COLO829 (cell line): ENCODE measurements around the gene PRRC2B.
"Not testable (repeated sequence)": the region's sequence is repeated elsewhere in the genome, so short reads cannot be mapped to it uniquely, and the experiment has no call there.

Experiments used
- DNase-seq: peaks from one replicate; pipeline ENCODE4 v3.0.0; 2012; ENCODE audit warnings: low spot score

PRRC2B gene

DNA sequence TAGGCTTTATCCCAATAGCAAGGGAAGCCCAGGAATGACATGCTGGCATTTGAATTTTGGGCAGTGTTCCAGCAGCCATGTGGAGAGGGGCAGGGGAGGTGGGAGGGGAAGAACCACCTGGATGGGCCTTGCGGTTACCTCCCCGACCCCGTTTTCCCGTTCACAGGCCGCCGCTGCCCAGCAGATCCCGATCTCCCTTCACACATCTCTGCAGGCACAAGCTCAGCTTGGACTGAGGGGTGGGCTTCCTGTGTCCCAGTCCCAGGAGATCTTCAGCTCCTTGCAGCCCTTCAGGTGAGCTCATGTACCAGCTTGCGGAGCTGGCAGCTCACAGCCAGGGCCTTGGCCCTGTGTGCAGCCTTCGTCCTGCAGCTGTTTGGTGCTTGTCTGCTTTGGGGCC is 93.1 kb downstream of the PRRC2B start:
- DNase-seq, result no peak

DNA sequence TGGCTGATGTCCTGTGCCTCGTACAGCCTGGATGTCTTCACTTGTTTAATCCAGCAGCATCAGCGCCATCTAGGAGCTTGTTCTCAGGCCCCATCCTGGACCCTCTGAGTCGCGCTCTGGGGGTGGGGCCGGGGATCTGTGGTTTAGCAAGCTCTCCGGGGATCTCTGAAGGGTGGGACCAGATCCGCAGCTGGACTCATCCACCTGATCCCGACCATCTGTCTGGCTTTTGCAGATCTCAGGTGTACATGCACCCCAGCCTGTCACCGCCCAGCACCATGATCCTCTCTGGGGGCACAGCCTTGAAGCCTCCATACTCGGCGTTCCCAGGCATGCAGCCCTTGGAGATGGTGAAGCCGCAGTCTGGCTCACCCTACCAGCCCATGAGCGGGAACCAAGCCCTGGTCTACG is 93.7 kb downstream of the PRRC2B start:
- no peak for DNase-seq

DNA sequence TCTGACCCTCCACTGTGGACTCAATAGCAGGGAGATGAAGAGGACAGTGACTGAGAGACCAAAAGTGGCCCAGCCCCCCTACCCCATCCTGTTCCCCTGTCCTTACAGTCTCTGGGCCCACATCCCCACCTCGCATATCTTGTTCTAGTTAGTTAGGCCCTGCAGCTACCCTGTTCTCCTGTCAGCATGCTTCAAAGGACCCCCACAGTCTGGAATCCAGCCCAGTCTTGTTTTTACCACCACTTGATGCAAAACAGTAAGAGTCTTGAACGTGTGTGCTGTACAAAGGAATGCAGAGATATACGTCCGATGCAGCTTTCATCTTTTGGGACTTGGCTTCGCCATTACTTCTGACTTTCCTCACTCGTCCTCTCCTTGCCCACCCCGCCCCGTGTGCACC is 96.6 kb downstream of the PRRC2B start:
- DNase-seq, result no peak

DNA sequence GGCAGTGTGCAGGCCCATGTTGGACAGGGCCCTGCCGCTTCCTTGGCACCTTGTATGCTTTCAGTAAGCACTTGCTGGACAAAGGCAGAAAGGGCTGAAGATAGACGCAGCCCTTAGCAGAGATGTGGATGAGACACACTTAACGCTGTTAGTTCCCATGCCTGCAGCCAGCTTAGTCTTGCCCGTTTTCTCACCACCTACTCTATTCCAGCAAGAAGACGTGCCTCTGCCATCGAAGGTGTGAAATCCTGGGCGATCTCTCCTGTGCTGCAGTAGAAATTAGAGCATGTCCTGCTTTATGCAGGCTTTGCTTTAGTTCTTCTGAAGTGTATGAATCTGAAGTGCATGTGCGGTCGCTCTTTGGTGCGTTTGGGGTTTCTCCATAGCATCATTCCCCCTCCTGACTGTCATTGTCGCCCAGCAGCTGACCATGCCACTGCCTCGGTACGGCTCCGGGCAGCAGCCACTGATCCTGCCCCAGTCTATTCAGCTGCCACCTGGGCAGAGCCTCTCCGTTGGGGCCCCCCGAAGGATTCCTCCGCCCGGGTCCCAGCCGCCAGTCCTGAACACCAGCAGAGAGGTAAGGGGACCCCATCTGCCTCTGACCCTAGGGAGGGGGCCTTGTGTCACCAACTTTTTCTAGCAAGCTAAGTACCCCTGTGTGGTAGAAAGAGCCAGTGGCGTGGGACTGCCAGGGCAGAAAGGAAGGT is 97.3 kb downstream of the PRRC2B start:
- no peak for DNase-seq

DNA sequence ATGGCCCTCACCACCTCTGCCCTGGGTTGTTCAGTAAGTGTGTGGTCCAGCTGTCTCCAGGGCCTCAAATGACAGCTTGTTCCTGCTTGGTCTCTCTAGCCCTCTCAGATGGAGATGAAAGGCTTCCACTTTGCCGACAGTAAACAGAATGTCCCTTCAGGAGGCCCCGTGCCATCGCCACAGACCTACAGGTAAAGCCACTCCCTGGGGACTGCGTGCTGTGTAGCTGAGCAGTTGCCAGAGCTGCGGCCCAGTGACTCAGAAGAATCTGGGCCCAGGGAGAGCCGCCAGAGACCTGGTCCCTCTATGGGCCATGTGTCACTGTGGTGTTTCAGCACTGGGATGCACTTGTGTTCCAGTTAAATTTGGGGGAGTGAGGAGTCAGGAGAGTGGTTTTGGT is 98.2 kb downstream of the PRRC2B start:
- DNase-seq, result no peak

DNA sequence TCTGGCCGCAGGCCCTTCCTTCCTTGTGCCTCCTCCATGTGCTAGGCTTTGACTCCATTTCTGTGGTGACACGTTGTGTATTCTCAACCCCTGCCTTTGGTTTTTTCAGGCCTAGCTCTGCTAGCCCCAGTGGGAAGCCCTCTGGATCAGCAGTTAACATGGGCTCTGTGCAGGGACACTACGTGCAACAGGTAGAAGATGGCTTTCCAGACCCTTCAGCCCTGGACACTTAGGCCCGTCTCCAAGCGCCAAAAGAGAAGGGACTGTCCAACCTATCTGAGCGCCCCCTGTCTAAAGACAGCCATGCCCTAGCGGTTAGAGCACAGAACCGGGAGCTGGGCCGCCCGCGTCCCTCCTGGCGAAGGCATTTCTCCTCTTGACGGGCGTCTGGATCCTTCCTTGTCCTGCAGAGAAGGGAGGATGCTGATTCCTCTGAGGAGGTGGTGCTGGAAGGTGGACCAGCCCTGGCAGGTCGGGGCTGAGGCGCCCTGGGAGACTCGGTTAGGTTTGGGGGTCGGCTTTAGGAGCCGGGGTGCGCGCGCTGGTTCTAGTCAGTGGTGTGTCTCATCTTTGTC is 100.5 kb downstream of the PRRC2B start:
- DNase-seq, result no peak

DNA sequence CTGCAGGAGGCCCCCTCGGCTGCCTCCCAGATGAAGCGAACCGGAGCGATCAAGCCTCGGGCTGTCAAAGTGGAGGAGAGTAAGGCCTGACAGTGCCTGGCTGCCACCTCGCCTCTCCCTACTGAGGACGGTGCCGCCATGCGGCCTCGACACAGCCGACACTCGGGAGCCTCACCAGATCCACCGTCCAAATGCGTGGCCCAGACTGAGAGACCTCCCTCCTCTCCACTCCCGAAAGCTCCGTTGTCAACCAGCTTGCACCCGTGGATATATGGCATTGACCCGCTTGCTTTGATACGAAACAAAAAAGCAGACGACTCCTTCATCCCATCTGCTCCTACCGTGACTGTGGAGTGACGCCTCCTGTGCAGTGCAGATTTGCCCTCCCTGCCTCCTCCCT is 101.9 kb downstream of the PRRC2B start:
- DNase-seq, result no peak

DNA sequence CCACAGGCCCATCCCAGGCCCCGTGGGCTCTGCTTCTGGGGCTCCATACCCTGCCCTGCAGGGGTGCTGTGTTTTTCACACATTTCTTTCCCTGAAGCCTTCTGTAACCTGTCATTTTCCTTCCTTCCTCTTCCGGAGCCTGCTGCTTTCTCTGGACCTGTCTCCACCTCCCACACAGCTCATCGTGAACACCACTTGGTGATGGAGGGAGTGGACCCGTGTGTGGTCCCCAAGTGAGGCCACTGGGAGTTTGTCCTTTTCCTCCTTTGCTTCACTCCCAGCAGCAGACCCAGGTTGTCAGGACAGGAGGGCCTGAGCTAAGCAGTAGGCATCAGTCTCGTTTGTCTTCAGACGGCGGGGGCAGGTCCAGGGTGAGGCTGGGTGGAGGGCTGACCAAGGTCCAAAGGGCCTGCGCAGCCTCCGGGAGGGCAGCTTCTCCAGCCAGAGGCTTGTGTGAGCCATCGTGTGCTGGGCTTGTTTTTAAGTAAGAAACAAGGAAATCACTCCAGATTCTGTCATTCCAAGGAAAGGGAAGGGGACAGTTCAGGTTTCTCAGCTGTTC is 103.0 kb downstream of the PRRC2B start:
- no peak for DNase-seq

DNA sequence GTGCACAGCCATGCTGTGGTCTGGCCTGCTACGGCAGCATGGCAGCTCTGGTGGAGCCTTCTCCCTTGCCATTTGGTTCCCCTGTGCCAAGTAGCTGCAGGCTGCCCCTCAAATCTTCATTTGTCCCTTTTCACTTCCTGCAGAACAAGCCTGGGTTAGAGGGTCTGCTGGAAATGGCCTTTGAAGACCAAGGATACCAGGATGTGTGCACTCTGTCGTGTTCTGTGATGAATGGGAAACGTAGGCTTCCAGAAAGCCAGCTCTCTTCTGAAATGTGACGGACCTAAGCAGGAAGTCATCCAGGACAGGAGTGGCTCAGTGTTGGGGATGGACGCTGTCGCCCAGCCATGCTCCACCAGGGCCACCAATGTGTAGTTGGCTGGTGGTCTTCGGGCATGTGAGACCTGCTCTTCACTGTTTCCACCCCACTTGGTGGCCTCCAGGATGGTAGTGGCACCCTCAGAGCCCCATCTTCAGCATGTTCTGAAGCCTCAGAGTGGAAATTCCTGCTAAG is 105.4 kb downstream of the PRRC2B start:
- no peak for DNase-seq

DNA sequence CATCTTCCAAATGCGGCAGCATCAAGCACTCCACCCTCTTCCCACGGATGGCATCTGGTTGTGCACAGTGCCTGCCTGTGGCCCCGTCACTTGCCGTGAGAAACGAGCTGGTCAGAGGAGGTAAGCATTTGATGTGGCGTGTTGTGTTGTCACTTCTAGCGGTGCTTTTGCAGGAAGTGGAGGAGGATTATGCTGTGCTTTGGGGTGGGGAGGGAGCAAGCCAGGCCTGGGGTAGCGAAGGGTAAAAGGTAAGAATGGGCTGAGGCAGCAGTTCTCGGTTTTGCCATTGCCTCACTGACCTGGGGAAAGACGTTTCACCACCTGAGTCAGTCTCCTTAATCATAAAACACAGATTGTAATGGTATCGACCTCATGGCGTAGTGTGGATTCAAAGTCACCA is 106.5 kb downstream of the PRRC2B start:
- no peak for DNase-seq

DNA sequence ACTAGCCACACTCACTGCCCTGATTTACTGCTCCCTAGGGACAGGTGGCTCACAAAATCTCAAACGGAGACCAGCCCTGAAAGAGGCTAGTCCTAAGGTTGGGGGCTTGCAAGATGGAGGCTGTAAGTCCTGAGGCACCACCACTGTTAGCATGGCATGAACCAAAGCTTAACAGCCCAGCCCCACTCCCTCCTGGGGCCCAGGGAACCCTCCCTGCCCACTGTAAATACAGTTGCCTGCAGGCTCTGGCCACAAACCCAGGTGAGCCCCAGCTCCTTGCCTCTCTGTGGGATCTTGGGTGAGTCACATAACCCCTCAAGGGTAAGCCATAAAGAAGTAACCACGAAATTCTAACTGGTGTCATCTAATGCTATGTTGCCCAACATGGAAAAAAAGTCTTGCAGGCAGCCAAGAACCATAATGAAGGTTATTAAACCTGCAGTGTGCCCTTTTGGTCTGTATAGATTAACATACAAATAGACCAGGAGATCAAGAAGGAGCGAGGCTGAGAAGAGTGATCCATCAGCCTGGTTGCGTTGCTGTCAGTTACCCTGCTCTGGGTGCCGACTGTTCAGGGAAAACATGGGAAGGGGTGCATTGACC is 107.2 kb downstream of the PRRC2B start:
- no peak for DNase-seq

DNA sequence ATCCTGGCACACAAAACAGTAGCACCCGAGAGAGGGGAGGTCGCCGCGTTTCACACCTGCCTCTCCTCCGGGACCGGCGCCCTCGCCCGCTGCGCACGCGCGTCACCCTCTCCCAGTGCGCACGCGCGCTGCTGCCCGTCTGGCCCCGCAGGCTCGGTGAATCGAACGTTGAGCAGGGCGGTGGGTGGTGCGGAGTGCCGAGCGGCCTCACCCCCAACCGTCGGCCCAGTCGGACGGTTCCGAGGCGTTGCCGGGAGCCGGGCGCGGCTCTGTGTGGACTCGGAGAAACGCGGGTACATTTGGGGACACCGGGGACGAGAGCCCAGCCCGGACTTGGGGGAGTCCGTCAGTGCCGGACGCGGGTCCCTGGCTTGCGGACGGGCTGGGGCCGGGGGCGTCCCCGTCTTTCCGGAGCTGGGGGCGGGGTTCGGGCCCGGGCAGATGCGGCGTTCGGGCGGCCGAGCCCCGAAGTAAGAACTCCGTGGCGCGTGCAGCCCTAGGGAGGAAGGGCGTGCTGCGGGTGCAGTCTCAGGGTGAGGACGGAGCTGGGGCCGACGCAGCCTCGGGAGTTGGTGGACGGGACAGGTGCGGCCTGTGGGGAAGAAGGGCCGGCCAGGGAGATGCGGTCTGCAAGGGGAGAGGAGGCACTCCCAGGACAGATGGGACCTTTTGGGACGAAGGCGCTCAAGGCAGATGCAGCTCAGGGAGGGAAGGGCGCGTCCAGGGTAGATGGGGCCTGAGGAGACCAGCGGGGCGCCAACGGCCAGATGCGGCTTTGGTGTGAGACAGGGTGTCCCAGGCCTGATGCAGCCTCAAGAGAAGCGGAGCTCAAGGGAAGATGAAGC is 109.1 kb downstream of the PRRC2B start, which contains the start of gene POMT1:
POMT1 (plus strand) TSS at position 138 of the 845 bp plus-strand sequence. CDS start 1,301 bp downstream, outside the sequence.
- peak; percentile 92 for DNase-seq

DNA sequence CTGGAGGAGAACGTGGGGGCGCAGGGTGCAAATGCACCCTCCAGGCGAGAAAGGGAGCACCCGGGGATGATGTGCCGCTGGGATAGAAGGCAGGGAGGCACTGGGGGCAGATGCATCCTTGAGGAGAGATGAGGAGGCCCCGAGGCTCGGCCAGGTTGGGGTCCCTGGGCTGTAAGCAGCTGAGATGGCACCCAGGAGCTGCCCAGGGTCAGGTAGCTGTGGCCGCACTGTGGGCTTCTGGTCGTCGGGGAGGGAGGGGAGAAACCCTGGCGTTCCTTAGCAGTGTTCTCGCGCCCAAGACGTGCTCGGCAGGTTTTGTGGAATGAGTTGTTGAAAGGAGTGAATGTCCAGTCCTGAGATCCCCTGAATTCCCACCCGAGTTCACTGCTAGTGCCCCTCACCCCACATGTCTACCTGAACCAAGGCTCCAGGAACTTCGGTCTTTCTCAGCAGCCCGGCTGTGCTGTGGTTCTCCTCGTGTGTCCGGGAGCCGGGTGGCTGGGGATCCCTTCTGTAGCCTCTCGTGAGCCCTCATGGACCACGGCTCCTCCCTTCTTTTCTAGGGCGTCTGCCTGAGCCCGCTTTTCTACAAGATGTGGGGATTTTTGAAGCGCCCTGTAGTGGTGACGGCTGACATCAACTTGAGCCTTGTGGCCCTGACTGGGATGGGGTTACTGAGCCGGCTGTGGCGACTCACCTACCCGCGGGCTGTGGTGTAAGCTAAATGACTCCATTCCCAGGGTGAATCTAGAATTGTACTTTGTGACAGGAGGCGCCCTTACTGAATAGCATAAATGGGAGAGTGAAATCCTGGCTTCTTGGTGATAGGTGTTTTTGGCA is 110.0 kb downstream of the PRRC2B start:
- DNase-seq, result no peak

DNA sequence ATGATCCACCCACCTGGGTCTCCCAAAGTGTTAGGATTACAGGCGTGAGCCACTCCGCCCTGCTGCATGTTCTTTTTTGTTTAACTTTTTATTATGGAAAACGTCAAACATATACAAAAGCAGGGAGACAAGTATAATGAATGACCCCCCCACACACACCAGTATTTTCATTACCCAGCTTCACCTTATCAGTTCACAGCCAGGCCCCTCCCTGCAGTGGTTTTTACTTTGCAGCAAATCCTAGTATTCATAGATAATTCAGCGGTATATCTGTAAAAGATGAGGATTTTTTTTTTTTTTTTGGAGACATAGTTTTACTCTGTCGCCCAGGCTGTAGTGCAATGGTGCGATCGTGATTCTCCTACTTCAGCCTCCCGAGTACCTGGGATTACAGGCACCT is 111.1 kb downstream of the PRRC2B start:
- DNase-seq, result no peak

DNA sequence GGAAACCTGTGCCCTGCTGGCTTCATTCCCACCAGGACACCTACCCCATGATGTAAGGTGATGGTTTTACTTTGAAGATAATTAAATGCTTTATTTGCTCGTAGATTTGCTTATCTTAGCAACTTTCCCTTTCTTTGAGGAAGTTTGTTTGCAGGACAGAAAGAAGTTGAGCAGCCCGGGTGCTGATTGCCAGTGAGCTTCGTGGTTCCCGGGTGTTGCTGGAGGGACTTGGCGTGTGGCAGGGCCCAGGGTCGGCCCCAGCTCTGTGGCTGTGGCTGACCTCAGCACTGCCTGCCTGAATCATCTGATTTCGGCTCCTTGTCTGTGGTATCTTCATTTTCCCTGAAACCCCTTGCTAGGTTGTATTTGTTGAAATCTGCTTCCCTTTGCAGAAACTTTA is 117.5 kb downstream of the PRRC2B start:
- DNase-seq, result no peak

DNA sequence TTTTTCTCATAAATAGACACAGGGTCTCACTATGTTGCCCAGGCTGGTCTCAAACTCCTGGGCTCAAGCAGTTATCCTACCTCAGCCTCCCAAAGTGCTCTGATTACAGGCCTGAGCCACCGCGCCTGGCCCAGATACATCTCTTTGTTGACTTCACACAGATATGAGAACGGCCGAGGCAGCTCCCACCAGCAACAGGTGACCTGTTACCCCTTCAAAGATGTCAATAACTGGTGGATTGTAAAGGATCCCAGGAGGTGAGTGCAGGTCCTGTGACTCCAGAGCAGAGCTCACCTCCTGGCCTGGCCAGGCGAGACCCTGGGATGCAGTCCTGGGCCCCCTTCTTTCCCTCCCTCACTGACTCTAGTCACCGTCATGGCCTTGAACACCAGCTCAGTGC is 118.0 kb downstream of the PRRC2B start:
- DNase-seq, result no peak

DNA sequence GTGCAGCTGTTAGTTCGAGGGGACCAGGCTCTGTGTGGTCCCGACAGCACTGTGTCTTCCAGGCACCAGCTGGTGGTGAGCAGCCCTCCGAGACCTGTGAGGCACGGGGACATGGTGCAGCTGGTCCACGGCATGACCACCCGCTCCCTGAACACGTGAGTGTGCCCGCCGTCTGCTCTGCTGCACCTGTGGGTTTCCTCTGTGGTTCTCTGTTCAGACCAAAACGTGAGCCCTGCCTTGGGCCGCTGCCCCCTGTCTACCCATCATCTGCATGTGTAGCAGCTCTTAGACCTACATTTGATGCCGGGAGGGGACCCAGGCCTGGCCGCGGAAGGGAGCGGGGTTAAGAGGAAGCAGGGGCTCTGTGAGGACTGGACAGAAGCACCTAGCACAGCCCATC is 119.3 kb downstream of the PRRC2B start:
- no peak for DNase-seq

DNA sequence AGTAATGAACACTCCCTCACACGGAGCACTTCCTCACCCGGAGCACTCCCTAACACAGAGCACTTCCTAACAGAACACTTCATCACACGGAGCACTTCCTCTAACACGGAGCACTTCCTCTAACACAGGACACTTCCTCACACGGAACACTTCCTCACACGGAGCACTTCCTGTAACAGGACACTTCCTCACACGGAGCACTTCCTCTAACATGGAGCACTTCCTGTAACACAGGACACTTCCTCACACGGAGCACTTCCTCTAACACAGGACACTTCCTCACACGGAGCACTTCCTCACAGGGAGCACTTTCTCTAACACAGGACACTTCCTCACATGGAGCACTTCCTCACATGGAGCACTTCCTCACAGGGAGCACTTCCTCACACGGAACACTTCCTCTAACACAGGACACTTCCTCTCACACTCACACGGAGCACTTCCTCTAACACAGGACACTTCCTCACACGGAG is 121.7 kb downstream of the PRRC2B start:
- DNase-seq, result not testable (repeated sequence)

DNA sequence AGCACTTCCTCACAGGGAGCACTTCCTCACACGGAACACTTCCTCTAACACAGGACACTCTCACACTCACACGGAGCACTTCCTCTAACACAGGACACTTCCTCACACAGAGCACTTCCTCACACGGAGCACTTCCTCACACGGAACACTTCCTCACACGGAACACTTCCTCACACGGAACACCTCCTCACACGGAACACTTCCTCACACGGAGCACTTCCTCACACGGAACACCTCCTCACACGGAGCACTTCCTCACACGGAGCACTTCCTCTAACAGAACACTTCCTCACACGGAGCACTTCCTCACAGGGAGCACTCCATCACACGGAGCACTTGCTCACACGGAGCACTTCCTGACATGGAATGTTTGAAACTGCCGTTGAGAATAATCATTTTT is 122.2 kb downstream of the PRRC2B start:
- DNase-seq, result no peak

DNA sequence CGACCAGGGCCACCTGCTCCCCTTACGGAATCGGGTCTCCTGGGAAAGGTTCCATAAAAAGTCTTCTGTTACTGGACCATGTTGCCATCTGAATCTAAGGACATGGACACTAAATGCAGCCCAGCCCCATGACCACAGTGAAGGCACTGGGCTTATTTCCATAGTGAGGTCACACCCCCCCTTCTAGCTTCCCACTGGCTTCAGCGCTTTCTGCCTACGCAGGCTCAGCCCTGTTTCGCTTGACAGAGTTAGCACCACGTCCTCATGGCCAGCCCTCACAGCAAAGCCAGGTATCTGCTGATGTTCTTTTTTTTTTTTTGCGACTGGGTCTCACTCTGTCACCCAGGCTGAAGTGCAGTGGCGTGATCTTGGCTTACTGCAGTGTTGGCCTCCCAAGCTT is 123.0 kb downstream of the PRRC2B start:
- no peak for DNase-seq

DNA sequence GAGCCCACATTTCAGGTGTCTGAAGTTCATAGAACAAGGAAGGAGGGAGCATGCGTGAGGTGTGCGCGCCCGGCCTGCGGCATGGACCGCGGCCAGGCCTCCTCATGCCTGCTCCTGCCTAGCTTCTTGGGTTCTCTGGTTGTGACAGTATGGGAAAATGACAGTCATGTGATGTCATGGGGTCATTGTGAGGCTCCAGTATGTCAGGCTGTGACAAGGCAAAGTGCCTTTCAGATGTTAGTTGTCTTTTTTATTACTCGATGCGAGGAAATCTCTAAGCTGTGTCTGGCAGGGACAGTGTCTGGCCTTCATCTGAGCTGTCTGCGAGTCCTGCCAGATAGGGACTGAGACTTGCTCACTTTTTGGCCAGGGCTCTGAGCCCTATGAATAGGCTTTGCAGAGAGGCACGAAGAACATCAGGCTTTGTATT is 123.9 kb downstream of the PRRC2B start:
- DNase-seq, result no peak
